Keratinocyte (primary cell): Measurements from ENCODE around the gene ADRA2C. TPM values are rescaled to one million over a fixed set of nuclear protein-coding genes. Genes with fewer than 3 reads are reported as not detected.

Experiments used
- DNase-seq: peaks from one replicate; pipeline ENCODE4 v3.0.0-alpha.2; 2011; ENCODE audit warnings: low read depth, missing footprints, low spot score
- FAIRE-seq: peaks from 2 replicates; lab custom pipeline; 2011; peaks lifted over from hg19 to GRCh38; lab: Jason Lieb, UNC
- H2AFZ ChIP-seq: 2 replicates; pipeline ENCODE4 v1.6.0; 2012; ENCODE audit warnings: low read length, control low read depth, inconsistent platforms; ENCODE audit not compliant: control insufficient read depth
- H3K27ac ChIP-seq: 2 replicates; pipeline ENCODE4 v1.5.1; 2011; ENCODE audit warnings: low read length; ENCODE audit not compliant: control insufficient read depth, insufficient read depth
- H3K27me3 ChIP-seq: 3 replicates; pipeline ENCODE4 v1.6.0; 2011; ENCODE audit warnings: low read length; ENCODE audit not compliant: control insufficient read depth, insufficient read depth; ENCODE audit errors: extremely low read depth
- H3K36me3 ChIP-seq, 2 experiments: 2 replicates in 1 of 2; 3 replicates in 1 of 2; pipeline ENCODE4 v1.5.1; 2011; ENCODE audit warnings: low read length in 2 of 2, mild to moderate bottlenecking in 1 of 2; ENCODE audit not compliant: control insufficient read depth in 2 of 2, insufficient read depth in 2 of 2; ENCODE audit errors: extremely low read depth in 1 of 2
- H3K4me1 ChIP-seq: 3 replicates; pipeline ENCODE4 v1.5.1; 2011; ENCODE audit warnings: low read length; ENCODE audit not compliant: control insufficient read depth, insufficient read depth; ENCODE audit errors: extremely low read depth
- H3K4me2 ChIP-seq: 3 replicates; pipeline ENCODE4 v1.6.0; 2011; ENCODE audit warnings: low read depth, low read length; ENCODE audit not compliant: control insufficient read depth, insufficient read depth; ENCODE audit errors: extremely low read depth
- H3K4me3 ChIP-seq, 3 experiments: fragments of 200-600 bp in 1 of 3; sonication (generic) in 1 of 3; 2 replicates in 2 of 3; 3 replicates in 1 of 3; pipeline ENCODE4 v1.5.1; 2011 to 2016; ENCODE audit warnings: low read length in 3 of 3, mild to moderate bottlenecking in 3 of 3, control low read depth in 2 of 3, inconsistent platforms in 1 of 3, low read depth in 1 of 3, mixed read lengths in 1 of 3, mixed run types in 1 of 3, moderate library complexity in 1 of 3; ENCODE audit not compliant: control insufficient read depth in 2 of 3, insufficient read depth in 2 of 3; ENCODE audit errors: extremely low read depth in 1 of 3
- H3K79me2 ChIP-seq: 2 replicates; pipeline ENCODE4 v1.6.0; 2012; ENCODE audit warnings: low read length; ENCODE audit not compliant: control insufficient read depth, insufficient read depth
- H3K9ac ChIP-seq: 3 replicates; pipeline ENCODE4 v1.6.0; 2011; ENCODE audit warnings: low read length; ENCODE audit not compliant: control insufficient read depth, insufficient read depth; ENCODE audit errors: extremely low read depth
- H3K9me1 ChIP-seq: 3 replicates; pipeline ENCODE4 v1.6.0; 2011; ENCODE audit warnings: low read length; ENCODE audit not compliant: control insufficient read depth, insufficient read depth; ENCODE audit errors: extremely low read depth
- H3K9me3 ChIP-seq: 2 replicates; pipeline ENCODE4 v1.5.1; 2012; ENCODE audit warnings: low read depth, low read length; ENCODE audit not compliant: control insufficient read depth
- H4K20me1 ChIP-seq: 3 replicates; pipeline ENCODE4 v1.6.0; 2011; ENCODE audit warnings: low read length; ENCODE audit not compliant: control insufficient read depth, insufficient read depth; ENCODE audit errors: extremely low read depth
- CTCF ChIP-seq, 3 experiments: IDR thresholded peaks in 1 of 3; conservative IDR thresholded peaks in 1 of 3; optimal IDR thresholded peaks in 1 of 3; 2 replicates in 2 of 3; 3 replicates in 1 of 3; pipeline versions ENCODE3 to v1.5.1; 2011; ENCODE audit warnings: low read length in 3 of 3, mild to moderate bottlenecking in 3 of 3, moderate library complexity in 2 of 3, control low read depth in 1 of 3, inconsistent platforms in 1 of 3; ENCODE audit not compliant: insufficient read depth in 2 of 3; ENCODE audit errors: extremely low read depth in 1 of 3
- EZH2 ChIP-seq: IDR thresholded peaks from one replicate; pipeline ENCODE4 v1.6.1; 2012; ENCODE audit warnings: inconsistent platforms, mild to moderate bottlenecking, low read length, moderate library complexity
- dilution Hi-C: fragments of 300-500 bp; cut with MboI; formaldehyde crosslinking; loops from one replicate; pipeline ENCODE4 v1.7.0; 2020; ENCODE audit warnings: low sequenced_read_pairs; ENCODE audit not compliant: extremely low pct_ligation_motif_present
- polyA plus RNA-seq, 5 experiments: library from polyadenylated mRNA; depleted of rRNA in 3 of 5; stranded (reverse) in 3 of 5; stranded (forward) in 1 of 5; unstranded in 1 of 5; fragments of >200 nt; gene quantifications; 1 replicate in 1 of 5; 2 replicates in 3 of 5; 3 replicates in 1 of 5; pipeline versions ENCODE4 v1.2.1 to v1.2.3, GENCODE V29; 2011 to 2012; ENCODE audit warnings: missing spikeins in 2 of 5, low read depth in 1 of 5, low replicate concordance in 1 of 5

ADRA2C gene
- polyA plus RNA-seq, 1 donor (not counting 4 experiments of a cell fraction or from before 2014, with no cell fraction given) = 0.05 TPM

GRCh38 chr4:3809028-3809427, 42.8 kb downstream of the ADRA2C start:
- H3K4me1 ChIP-seq = no peaks in the 10 kb centered on the region
- H3K36me3 ChIP-seq = no peaks in the 10 kb centered on the region
- no peak for DNase-seq
- no peak overlapping the region for H3K4me3 ChIP-seq
- dilution Hi-C loops = no loop called here
- no peaks in the 10 kb centered on the region for H3K27me3 ChIP-seq
- no peak overlapping the region for H3K4me2 ChIP-seq
- no peaks in the 10 kb centered on the region for H3K79me2 ChIP-seq
- H3K9ac ChIP-seq = no peak overlapping the region
- no peaks in the 10 kb centered on the region for H3K9me1 ChIP-seq
- no peak overlapping the region for H3K27ac ChIP-seq
- no peak for FAIRE-seq
- no peaks in the 10 kb centered on the region for H3K9me3 ChIP-seq
- H2AFZ ChIP-seq = no peak overlapping the region
- TF ChIP-seq CTCF (optimal IDR thresholded peaks at IDR 0.05 in 1 of 3, IDR thresholded peaks at IDR 0.05 in 1 of 3, conservative IDR thresholded peaks at IDR 0.05 in 1 of 3; ENCODE audit: extremely low read depth in 1 of 3, insufficient read depth in 2 of 3, low read length in 3 of 3) (no peak), EZH2 (no peak)
- no peaks in the 10 kb centered on the region for H4K20me1 ChIP-seq

- H3K4me3 ChIP-seq = no peak overlapping the region
- no peak for FAIRE-seq
- no peaks in the 10 kb centered on the region for H3K27me3 ChIP-seq
- DNase-seq = no peak
- no peak overlapping the region for H2AFZ ChIP-seq
- dilution Hi-C loops = no loop called here
- no peaks in the 10 kb centered on the region for H3K9me3 ChIP-seq
- no peak for TF ChIP-seq CTCF (optimal IDR thresholded peaks at IDR 0.05 in 1 of 3, IDR thresholded peaks at IDR 0.05 in 1 of 3, conservative IDR thresholded peaks at IDR 0.05 in 1 of 3; ENCODE audit: extremely low read depth in 1 of 3, insufficient read depth in 2 of 3, low read length in 3 of 3)
- no peak for TF ChIP-seq EZH2
- no peaks in the 10 kb centered on the region for H3K36me3 ChIP-seq
- no peaks in the 10 kb centered on the region for H3K9me1 ChIP-seq
- H3K4me1 ChIP-seq = no peaks in the 10 kb centered on the region
- no peak overlapping the region for H3K27ac ChIP-seq
- H3K79me2 ChIP-seq = no peaks in the 10 kb centered on the region
- no peak overlapping the region for H3K4me2 ChIP-seq
- H3K9ac ChIP-seq = no peak overlapping the region
- no peaks in the 10 kb centered on the region for H4K20me1 ChIP-seq
These were observed 43.4 kb downstream of the ADRA2C start for GRCh38 chr4:3809451-3810110.
